Measurements from ENCODE around the gene FGFBP3. TPM values are rescaled to one million over a fixed set of nuclear protein-coding genes. Genes with fewer than 3 reads are reported as not detected.
A peak's percentile ranks its signal among the peaks of the same experiment; 100 is the strongest.

FGFBP3 gene
- total and polyA plus RNA-seq, 2 of the 13 experiments (the other 11 are each of a cell fraction or from before 2014, with no cell fraction given) = 0.50 to 2.0 TPM

- Histone ChIP-seq H3K79me2 (ENCODE audit: insufficient read depth, low read length) (no peaks in the 10 kb centered on the region), H3K4me2 (ENCODE audit: low read depth, low read length) (peak overlapping the region; percentile 34), H3K9me3 (ENCODE audit: low read length) (no peaks in the 10 kb centered on the region), H3K36me3 (replicated peaks in 1 of 2; ENCODE audit: control insufficient read depth in 1 of 2, insufficient read depth in 2 of 2, low read length in 2 of 2) (no peaks in the 10 kb centered on the region), H3K9ac (ENCODE audit: insufficient read depth, low read depth, low read length) (no peak overlapping the region), H3K4me1 (ENCODE audit: insufficient read depth, low read length) (peaks cover 35% of the 10 kb centered on the region), H3K4me3 (replicated peaks in 1 of 3; ENCODE audit: insufficient read depth in 1 of 3, low read depth in 2 of 3, low read length in 3 of 3) (no peak overlapping the region), H3K27me3 (ENCODE audit: control insufficient read depth in 1 of 2, insufficient read depth in 2 of 2, low read length in 2 of 2) (no peaks in the 10 kb centered on the region; a peak in 1 of 5 replicates), H4K20me1 (ENCODE audit: insufficient read depth, low read length) (no peaks in the 10 kb centered on the region), H2AFZ (ENCODE audit: low read length) (peak overlapping the region; percentile 19), H3K27ac (ENCODE audit: extremely low read length, insufficient read depth, low read length) (peak overlapping the region; percentile 10)
- intact Hi-C loops (cut with micrococcal nuclease; ENCODE audit: unreplicated experiment) = no loop called here
- BruUV-seq (replicated peaks) = no TSS peak
- FAIRE-seq (no peak), ATAC-seq (peak; percentile 90), DNase-seq (ENCODE audit: low spot score) (peak; percentile 79)
- POLR2A ChIA-PET = interaction anchor here (0.9 to 1.2 kb wide), 3 partner anchors 11 to 22 kb away, joined by 3 to 5 read pairs (median 4); partner anchors contain the start of gene BTAF1
- 0% methylated on average over 2 of the region's 2 CpGs for WGBS (ENCODE audit: low lambda C conversion rate)
- CTCF ChIA-PET (ENCODE audit: low intra/inter-chr PET ratio, low total read pairs) = no interaction called here
- in situ Hi-C loops (cut with HindIII; ENCODE audit: extremely low pct_ligation_motif_present, low pct_unique_long_range_greater_than_20kb) = no loop called here
- TF ChIP-seq ZFP91 (CRISPR knock-in tag; IDR thresholded peaks at IDR 0.05; ENCODE audit: borderline replicate concordance) = no peak
- TF ChIP-seq ZBTB49 (CRISPR knock-in tag; IDR thresholded peaks at IDR 0.05; ENCODE audit: borderline replicate concordance) = no peak
- no peak for TF ChIP-seq NFKBIZ (CRISPR knock-in tag; IDR thresholded peaks at IDR 0.05)
- no peak for TF ChIP-seq FOXM1 (CRISPR knock-in tag; IDR thresholded peaks at IDR 0.05)
- peak; percentile 44; the same call in 1 of the 2 replicates for TF ChIP-seq RXRB (CRISPR knock-in tag; IDR thresholded peaks at IDR 0.05; ENCODE audit: borderline replicate concordance)
- no peak for TF ChIP-seq NFE2L2 (IDR thresholded peaks at IDR 0.05; ENCODE audit: low read length)
- no peak for TF ChIP-seq TOE1 (CRISPR knock-in tag; IDR thresholded peaks at IDR 0.05)
- TF ChIP-seq ELF1 (CRISPR knock-in tag; IDR thresholded peaks at IDR 0.05) = no peak
- TF ChIP-seq NCOA2 (CRISPR knock-in tag; IDR thresholded peaks at IDR 0.05) = peak; percentile 41; the same call in 1 of the 2 replicates
- peak; percentile 85 for TF ChIP-seq JUN (CRISPR knock-in tag; IDR thresholded peaks at IDR 0.05)
- no peak for TF ChIP-seq MTA3 (CRISPR knock-in tag; IDR thresholded peaks at IDR 0.05)
- no peak for TF ChIP-seq NFE2 (CRISPR knock-in tag; IDR thresholded peaks at IDR 0.05)
- TF ChIP-seq FOXA3 (CRISPR knock-in tag; IDR thresholded peaks at IDR 0.05) = peak; percentile 68
- TF ChIP-seq NR2F1 (CRISPR knock-in tag; IDR thresholded peaks at IDR 0.05) = no peak
- TF ChIP-seq SRSF9 (IDR thresholded peaks at IDR 0.05; ENCODE audit: borderline replicate concordance, insufficient read depth, low read depth, low read length, poor library complexity, severe bottlenecking) = no peak
- TF ChIP-seq ZFY (CRISPR knock-in tag; IDR thresholded peaks at IDR 0.05) = no peak
- no peak for TF ChIP-seq ZIK1 (CRISPR knock-in tag; IDR thresholded peaks at IDR 0.05; ENCODE audit: borderline replicate concordance, low read depth)
These were observed 7.3 kb downstream of the FGFBP3 start for GRCh38 chr10:91901784-91902677.

Measured in HepG2 (cell line).